Glomerular visceral epithelial cell (primary cell): ENCODE data around the gene DPYSL5.

Experiments used
- DNase-seq: peaks from one replicate; pipeline ENCODE4 v3.0.0-alpha.2; 2016; ENCODE audit errors: extremely low spot score

DPYSL5 gene

DNA sequence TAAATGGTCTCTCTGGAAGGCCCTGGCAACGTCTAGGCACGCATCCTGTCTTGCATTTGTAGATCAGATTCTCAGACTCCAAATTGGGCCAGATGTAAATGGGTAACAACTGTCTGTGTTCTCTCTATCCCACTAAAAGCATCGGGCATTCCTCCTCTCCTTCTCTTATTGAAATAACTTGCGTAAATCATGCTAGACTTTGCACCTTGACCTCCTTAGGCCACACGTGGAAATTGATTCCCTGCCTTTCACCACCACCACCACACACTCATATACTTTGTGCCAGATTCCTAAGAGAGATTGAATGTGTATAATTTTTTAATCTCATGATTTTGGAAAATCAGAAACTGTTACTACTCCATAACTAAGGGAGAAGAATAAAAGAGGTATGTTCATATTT lies 143.8 kb downstream of the DPYSL5 start:
- no peak for DNase-seq

DNA sequence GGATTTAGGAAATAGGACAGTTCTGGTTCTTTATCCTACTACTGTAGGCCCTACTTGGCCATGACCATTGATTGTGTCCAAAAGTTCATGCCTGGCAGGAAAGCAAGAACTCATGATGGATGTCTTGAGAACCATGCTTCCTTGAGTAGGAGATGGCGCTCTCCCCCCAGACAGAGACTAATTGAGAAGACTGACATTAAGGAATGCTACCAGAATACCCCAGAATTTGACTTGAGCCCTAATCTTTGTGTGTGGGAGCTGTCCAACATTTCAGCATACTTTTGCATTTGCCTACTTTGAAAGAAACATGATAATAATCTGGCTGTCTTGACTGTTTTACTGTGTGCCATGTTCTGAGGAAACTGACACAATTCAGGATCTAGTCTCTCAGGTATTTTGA lies 145.8 kb downstream of the DPYSL5 start:
- DNase-seq: no peak

DNA sequence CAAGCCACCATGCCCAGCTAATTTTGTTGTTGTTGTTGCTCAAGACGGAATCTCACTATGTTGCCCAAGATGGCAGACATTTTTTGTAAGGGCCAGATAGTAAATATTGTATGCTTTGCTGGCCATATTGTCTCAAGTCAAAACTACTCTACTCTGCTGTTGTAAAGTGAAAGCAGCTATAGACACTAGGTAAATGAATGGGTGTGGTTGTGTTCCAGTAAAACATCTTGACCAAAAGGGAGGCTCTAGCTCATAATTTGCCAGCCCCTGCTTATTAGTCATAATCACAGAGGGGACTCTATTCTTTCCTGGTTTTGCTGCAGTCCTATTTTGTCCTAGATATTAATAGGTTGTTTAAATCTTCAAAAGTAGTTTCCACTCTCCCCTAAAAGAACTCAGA lies 147.1 kb downstream of the DPYSL5 start:
- no peak for DNase-seq

DNA sequence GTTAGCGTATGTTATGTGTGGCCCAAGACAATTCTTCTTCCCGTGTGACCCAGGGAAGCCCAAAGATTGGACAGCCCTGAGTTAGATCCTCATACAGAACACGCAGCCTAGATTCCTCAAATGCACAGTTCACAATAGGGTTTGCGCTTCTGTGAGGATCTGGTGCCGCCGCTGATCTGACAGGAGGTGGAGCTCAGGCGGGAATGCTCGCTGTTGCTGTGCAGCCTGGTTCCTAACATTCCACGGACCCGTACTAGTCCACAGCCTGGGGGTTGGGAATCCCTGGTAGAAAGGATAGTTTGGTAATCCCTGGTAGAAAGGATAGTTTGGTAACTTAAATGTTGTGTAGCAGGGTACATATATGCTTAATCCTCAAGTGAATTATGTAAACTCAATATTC lies 149.5 kb downstream of the DPYSL5 start:
- DNase-seq: no peak

DNA sequence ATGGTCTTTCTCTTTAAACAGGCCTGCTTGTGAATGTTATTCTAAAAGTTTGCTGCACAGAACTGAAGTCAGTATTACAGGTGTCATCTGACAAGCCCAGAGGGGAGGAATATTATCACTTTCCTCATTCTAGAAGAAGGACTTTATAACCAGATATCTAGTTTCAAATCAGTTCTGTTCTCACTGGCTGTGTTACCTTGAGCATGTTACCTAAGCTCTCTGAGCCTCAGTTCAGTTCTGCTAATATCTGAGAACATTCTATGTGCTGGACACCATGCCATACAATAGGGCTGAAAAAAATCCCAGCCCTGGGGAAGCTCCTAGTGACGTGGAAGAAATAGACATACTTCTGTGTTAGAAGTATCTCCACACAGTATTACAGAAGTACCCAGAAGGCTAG lies 150.4 kb downstream of the DPYSL5 start:
- DNase-seq: no peak
